A549 (cell line): ENCODE results near the gene ARHGEF19. TPM values are rescaled to one million over a fixed set of nuclear protein-coding genes. Genes with fewer than 3 reads are reported as not detected.
A peak's percentile ranks its signal among the peaks of the same experiment; 100 is the strongest.

Experiments used
- ATAC-seq, 2 experiments: fragments of 200-7000 bp in 1 of 2; fragments of >200 bp in 1 of 2; cut with Nextera tagmentation in 1 of 2; cut with Tn5 transposase in 1 of 2; 3 replicates each; pipeline versions ENCODE4 v1.8.0 to v1.9.1; 2018 to 2020; ENCODE audit warnings: mild to moderate bottlenecking in 1 of 2, moderate library complexity in 1 of 2
- CTCF ChIA-PET: fragments of 300-600 bp; sonication (Branson Sonifier 250); formaldehyde crosslinking; extraction: SDS; loops from one replicate; lab custom pipeline; 2021; ENCODE audit warnings: antibody characterized with exemption, inconsistent platforms; lab: Yijun Ruan, JAX
- POLR2A ChIA-PET: fragments of 350-600 bp; formaldehyde crosslinking; extraction: SDS; loops from one replicate; lab custom pipeline; 2021; ENCODE audit warnings: antibody characterized with exemption, inconsistent platforms; lab: Yijun Ruan, JAX
- DNase-seq, 2 experiments: peaks; one replicate each; pipeline versions ENCODE4 v3.0.0 to v3.0.0-alpha.2; 2011 to 2016; ENCODE audit warnings: low read depth in 1 of 2, low spot score in 1 of 2
- FAIRE-seq: peaks from 2 replicates; lab custom pipeline; 2011; peaks lifted over from hg19 to GRCh38; lab: Jason Lieb, UNC
- H3K27ac ChIP-seq, 2 experiments: fragments of >200 bp; sonication (Bioruptor Twin); formaldehyde crosslinking; 3 replicates each; pipeline ENCODE4 v1.5.1; 2016 to 2017
- H3K4me1 ChIP-seq: fragments of >200 bp; sonication (Bioruptor Twin); formaldehyde crosslinking; 3 replicates; pipeline ENCODE4 v1.6.1; 2016
- H3K4me2 ChIP-seq: fragments of >200 bp; sonication (Bioruptor Twin); formaldehyde crosslinking; 3 replicates; pipeline ENCODE4 v1.6.1; 2016
- H3K4me3 ChIP-seq: fragments of >200 bp; sonication (Bioruptor Twin); formaldehyde crosslinking; 3 replicates; pipeline ENCODE4 v1.5.1; 2016
- H3K9me3 ChIP-seq: fragments of >200 bp; sonication (Bioruptor Twin); formaldehyde crosslinking; 3 replicates; pipeline ENCODE4 v1.6.1; 2016
- CBX8 ChIP-seq: fragments of 200-600 bp; sonication (generic); IDR thresholded peaks from 2 replicates; pipeline ENCODE4 v1.6.1; 2016
- CTCF ChIP-seq: fragments of >200 bp; sonication (Bioruptor Twin); formaldehyde crosslinking; IDR thresholded peaks from 3 replicates; pipeline ENCODE4 v1.5.1; 2016
- E2F6 ChIP-seq: IDR thresholded peaks from 2 replicates; pipeline ENCODE4 v1.6.1; 2012; ENCODE audit warnings: low read depth, borderline replicate concordance
- EHF ChIP-seq: fragments of 250-450 bp; sonication (Bioruptor Pico); IDR thresholded peaks from 2 replicates; pipeline ENCODE4 v1.5.0; 2020; ENCODE audit warnings: mild to moderate bottlenecking
- EHMT2 ChIP-seq: fragments of 200-600 bp; sonication (generic); IDR thresholded peaks from 2 replicates; pipeline ENCODE4 v1.6.1; 2016; ENCODE audit warnings: antibody characterized with exemption, low read depth, mild to moderate bottlenecking, moderate library complexity
- EP300 ChIP-seq, 2 experiments: fragments of >200 bp; sonication (Bioruptor Twin); formaldehyde crosslinking; IDR thresholded peaks; 2 replicates in 1 of 2; 3 replicates in 1 of 2; pipeline ENCODE4 v1.6.1; 2016 to 2017
- HES2 ChIP-seq: fragments of >200 bp; sonication (Bioruptor Twin); formaldehyde crosslinking; IDR thresholded peaks from 2 replicates; pipeline ENCODE4 v1.6.1; 2016
- HOXB13 ChIP-seq: fragments of 250-450 bp; sonication (Bioruptor Pico); IDR thresholded peaks from 2 replicates; pipeline ENCODE4 v1.5.0; 2020; ENCODE audit warnings: low read depth, mild to moderate bottlenecking, moderate library complexity
- KDM1A ChIP-seq: fragments of 200-600 bp; sonication (generic); IDR thresholded peaks from 2 replicates; pipeline ENCODE4 v1.6.1; 2016; ENCODE audit warnings: low read depth, mild to moderate bottlenecking
- MAZ ChIP-seq: fragments of 150-350 bp; IDR thresholded peaks from 2 replicates; pipeline ENCODE4 v1.6.1; 2014; ENCODE audit warnings: antibody characterized with exemption, low read depth, low read length, borderline replicate concordance
- NFE2L2 ChIP-seq: fragments of 150-350 bp; conservative IDR thresholded peaks from 2 replicates; pipeline ENCODE4 v1.6.1; 2014; ENCODE audit warnings: low read length
- NPAS2 ChIP-seq: fragments of 250-450 bp; sonication (Bioruptor Pico); IDR thresholded peaks from 2 replicates; pipeline ENCODE4 v1.8.0; 2022; ENCODE audit warnings: mild to moderate bottlenecking, moderate library complexity, borderline replicate concordance
- RCOR1 ChIP-seq: fragments of 150-350 bp; IDR thresholded peaks from 2 replicates; pipeline ENCODE4 v1.6.1; 2014; ENCODE audit warnings: antibody characterized with exemption, low read length, low read depth
- RNF2 ChIP-seq: fragments of 200-600 bp; sonication (generic); IDR thresholded peaks from 2 replicates; pipeline ENCODE4 v1.6.1; 2016; ENCODE audit warnings: low read depth, mild to moderate bottlenecking, antibody characterized with exemption, moderate library complexity, borderline replicate concordance
- SMC3 ChIP-seq: fragments of >200 bp; sonication (Bioruptor Twin); formaldehyde crosslinking; IDR thresholded peaks from 3 replicates; pipeline ENCODE4 v1.6.1; 2018; ENCODE audit warnings: inconsistent platforms
- TFCP2L1 ChIP-seq: fragments of 250-450 bp; sonication (Bioruptor Pico); IDR thresholded peaks from 2 replicates; pipeline ENCODE4 v1.5.0; 2021; ENCODE audit warnings: mild to moderate bottlenecking
- ZFP36 ChIP-seq: fragments of 450-650 bp; IDR thresholded peaks from 2 replicates; pipeline ENCODE4 v1.6.1; 2014; ENCODE audit warnings: borderline replicate concordance; ENCODE audit not compliant: partially characterized antibody
- ZNF302 ChIP-seq: fragments of 250-450 bp; sonication (Bioruptor Pico); IDR thresholded peaks from 2 replicates; pipeline ENCODE4 v1.9.0; 2021; ENCODE audit warnings: inconsistent platforms, mild to moderate bottlenecking, moderate library complexity
- WGBS: methylation state at CpG from one replicate; pipeline ENCODE4 v1.1.6; 2017; ENCODE audit errors: missing lambda C conversion rate; 5-methylcytosine and 5-hydroxymethylcytosine counted together
- polyA plus RNA-seq, 4 experiments: library from polyadenylated mRNA; depleted of rRNA in 3 of 4; stranded (reverse); fragments of >200 nt; fragmentation: RNase III in 1 of 4; extraction: RNeasy Plus Mini Kit Qiagen cat#74134 plus additional on column Dnase treatment in 1 of 4; gene quantifications; 2 replicates in 3 of 4; 3 replicates in 1 of 4; pipeline ENCODE4 v1.2.3, GENCODE V29; 2011 to 2017
- TF ChIP-seq, protein P1 (sequence below): fragments of 450-650 bp; IDR thresholded peaks from 2 replicates; pipeline ENCODE4 v1.6.1; 2014; ENCODE audit warnings: antibody characterized with exemption
- TF ChIP-seq, protein P2 (sequence below): IDR thresholded peaks from 2 replicates; pipeline ENCODE4 v1.6.1; 2012

Gene ARHGEF19
- polyA plus RNA-seq, 2 of the 4 experiments (the other 2 are of a cell fraction), result 6.1 to 9.2 TPM

DNA sequence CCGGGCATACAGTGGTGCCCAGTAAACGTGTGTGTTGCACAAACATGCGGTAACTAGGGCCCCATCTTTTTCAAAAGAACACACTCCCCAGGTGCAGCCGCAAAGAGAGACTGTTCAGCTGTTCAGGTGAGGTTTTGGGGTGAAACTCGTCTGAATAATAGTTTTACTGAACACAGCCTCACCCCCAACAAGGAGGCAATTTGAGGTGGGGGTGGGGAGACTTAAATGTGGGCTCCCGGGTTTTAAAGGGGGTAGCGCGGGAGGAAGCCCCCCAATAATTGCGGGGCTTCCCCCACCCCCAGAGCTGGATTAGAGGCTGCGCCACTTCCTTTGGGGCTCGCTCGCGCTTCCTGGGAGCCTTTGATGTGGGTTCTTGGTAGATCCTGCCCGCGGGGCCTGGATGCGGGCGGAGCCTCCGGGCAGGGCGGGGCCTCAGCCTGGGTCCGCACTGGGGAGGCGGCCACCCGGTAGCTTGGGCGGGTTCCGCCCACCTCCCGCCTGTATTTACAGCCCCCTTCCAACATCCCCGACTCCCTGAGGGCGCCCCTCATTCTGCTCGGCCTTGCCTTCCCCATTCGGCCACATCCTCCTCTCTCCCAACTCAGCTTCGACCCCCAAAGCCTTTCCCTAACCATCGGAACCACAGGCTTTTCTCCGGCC lies 50.2 kb downstream of the ARHGEF19 start:
- POLR2A ChIA-PET, result interaction anchor here (0.6 to 2.7 kb wide), 3 partner anchors 11 to 89 kb away, joined by 3 to 17 read pairs (median 3); no protein-coding TSS in a partner anchor
- no peaks in the 10 kb centered on the region for H3K9me3 ChIP-seq
- 89% methylated on average over 25 of the region's 32 CpGs for WGBS
- FAIRE-seq, result no peak
- peak overlapping the region in 1 of 2 experiments; percentile 97; a peak in 3 of 6 replicates for H3K27ac ChIP-seq
- ATAC-seq, result no peak
- H3K4me1 ChIP-seq, result peaks cover 72% of the 10 kb centered on the region
- no peak for TF ChIP-seq EHF (CRISPR knock-in tag)
- no peak for TF ChIP-seq ZFP36
- no peak for TF ChIP-seq EP300 (IDR thresholded peaks at IDR 0.05)
- no peak for TF ChIP-seq CBX8
- TF ChIP-seq TFCP2L1 (CRISPR knock-in tag), result no peak
- TF ChIP-seq RNF2, result no peak
- no peak for TF ChIP-seq ZNF302 (CRISPR knock-in tag)
- TF ChIP-seq NFE2L2, result no peak
- DNase-seq, result no peak
- no peak overlapping the region for H3K4me3 ChIP-seq
- CTCF ChIA-PET, result interaction anchor here (1.0 to 1.4 kb wide), 6 partner anchors 9 to 84 kb away, joined by 3 to 6 read pairs (median 4); no protein-coding TSS in a partner anchor
- no peak overlapping the region for H3K4me2 ChIP-seq

DNA sequence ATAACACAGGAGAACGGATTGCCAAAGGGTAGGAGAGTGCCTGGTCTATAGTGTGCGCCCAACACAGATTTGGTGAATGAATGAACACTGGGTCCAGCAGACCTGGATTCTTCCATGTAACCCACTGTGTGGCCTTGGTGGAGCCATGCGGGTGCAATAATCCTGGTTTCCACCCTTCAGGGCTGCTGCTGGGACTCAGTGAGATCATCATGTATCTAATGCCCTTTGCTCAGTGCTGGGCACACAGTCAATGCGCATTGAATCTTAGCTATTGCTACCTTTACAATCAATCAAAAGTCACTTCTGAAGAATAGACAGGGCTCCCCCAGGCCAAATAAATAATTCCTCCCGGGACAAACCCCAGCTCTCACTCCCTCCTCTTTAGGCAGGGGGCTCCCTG lies 50.7 kb downstream of the ARHGEF19 start:
- CTCF ChIA-PET, result interaction anchor here (1.0 to 1.4 kb wide), 3 partner anchors 80 to 83 kb away, joined by 3 to 5 read pairs (median 3); no protein-coding TSS in a partner anchor
- DNase-seq (no peak), ATAC-seq (no peak), FAIRE-seq (no peak)
- H3K4me1 ChIP-seq, result peaks cover 72% of the 10 kb centered on the region
- peak overlapping the region in 1 of 2 experiments; percentile 97; a peak in 3 of 6 replicates for H3K27ac ChIP-seq
- POLR2A ChIA-PET, result interaction anchor here (1.2 kb wide), 1 partner anchor 11 kb away, joined by 4 read pairs; no protein-coding TSS in a partner anchor
- WGBS, result 87% methylated on average over 3 of the region's 5 CpGs
- no peak overlapping the region for H3K4me3 ChIP-seq
- no peaks in the 10 kb centered on the region for H3K9me3 ChIP-seq
- TF ChIP-seq, protein P1, sequence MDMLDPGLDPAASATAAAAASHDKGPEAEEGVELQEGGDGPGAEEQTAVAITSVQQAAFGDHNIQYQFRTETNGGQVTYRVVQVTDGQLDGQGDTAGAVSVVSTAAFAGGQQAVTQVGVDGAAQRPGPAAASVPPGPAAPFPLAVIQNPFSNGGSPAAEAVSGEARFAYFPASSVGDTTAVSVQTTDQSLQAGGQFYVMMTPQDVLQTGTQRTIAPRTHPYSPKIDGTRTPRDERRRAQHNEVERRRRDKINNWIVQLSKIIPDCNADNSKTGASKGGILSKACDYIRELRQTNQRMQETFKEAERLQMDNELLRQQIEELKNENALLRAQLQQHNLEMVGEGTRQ, result no peak
- no peak for TF ChIP-seq CTCF
- TF ChIP-seq MAZ, result no peak
- TF ChIP-seq EHF (CRISPR knock-in tag), result no peak
- no peak for TF ChIP-seq RNF2
- no peak for TF ChIP-seq RCOR1
- no peak for TF ChIP-seq EHMT2
- no peak for TF ChIP-seq HES2
- TF ChIP-seq SMC3, result no peak
- no peak for TF ChIP-seq NPAS2 (CRISPR knock-in tag)
- TF ChIP-seq, protein P2, sequence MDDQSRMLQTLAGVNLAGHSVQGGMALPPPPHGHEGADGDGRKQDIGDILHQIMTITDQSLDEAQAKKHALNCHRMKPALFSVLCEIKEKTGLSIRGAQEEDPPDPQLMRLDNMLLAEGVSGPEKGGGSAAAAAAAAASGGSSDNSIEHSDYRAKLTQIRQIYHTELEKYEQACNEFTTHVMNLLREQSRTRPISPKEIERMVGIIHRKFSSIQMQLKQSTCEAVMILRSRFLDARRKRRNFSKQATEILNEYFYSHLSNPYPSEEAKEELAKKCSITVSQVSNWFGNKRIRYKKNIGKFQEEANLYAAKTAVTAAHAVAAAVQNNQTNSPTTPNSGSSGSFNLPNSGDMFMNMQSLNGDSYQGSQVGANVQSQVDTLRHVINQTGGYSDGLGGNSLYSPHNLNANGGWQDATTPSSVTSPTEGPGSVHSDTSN, result no peak
- TF ChIP-seq TFCP2L1 (CRISPR knock-in tag), result no peak
- TF ChIP-seq KDM1A, result no peak
- TF ChIP-seq E2F6, result no peak
- TF ChIP-seq HOXB13 (CRISPR knock-in tag), result no peak
- no peak overlapping the region for H3K4me2 ChIP-seq
